Measurements from ENCODE around the gene MRGPRX2.

DNA sequence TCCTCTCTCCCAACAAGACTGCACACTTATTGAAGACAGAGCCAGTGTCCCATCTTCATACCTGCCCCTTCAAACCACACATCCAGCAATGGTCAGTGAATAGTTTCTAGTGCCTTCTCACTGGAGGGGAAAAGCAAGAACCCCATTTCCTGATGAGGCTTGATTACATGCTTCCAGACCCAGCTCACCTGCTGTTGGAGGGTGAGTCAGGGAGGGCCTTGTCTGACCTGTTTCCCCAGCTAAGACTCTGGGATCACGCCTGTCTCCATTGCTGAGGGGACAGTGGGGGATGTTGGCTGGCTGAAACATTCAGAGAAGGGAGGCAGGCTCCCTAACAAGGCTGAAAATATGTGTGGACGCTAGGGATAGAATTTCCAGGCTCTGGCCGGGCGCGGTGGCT, 28.9 kb upstream of the MRGPRX2 start:
- TF ChIP-seq, protein P1, sequence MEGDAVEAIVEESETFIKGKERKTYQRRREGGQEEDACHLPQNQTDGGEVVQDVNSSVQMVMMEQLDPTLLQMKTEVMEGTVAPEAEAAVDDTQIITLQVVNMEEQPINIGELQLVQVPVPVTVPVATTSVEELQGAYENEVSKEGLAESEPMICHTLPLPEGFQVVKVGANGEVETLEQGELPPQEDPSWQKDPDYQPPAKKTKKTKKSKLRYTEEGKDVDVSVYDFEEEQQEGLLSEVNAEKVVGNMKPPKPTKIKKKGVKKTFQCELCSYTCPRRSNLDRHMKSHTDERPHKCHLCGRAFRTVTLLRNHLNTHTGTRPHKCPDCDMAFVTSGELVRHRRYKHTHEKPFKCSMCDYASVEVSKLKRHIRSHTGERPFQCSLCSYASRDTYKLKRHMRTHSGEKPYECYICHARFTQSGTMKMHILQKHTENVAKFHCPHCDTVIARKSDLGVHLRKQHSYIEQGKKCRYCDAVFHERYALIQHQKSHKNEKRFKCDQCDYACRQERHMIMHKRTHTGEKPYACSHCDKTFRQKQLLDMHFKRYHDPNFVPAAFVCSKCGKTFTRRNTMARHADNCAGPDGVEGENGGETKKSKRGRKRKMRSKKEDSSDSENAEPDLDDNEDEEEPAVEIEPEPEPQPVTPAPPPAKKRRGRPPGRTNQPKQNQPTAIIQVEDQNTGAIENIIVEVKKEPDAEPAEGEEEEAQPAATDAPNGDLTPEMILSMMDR (IDR thresholded peaks at IDR 0.05; ENCODE audit: insufficient read depth, low read depth, low read length), result no peak
- no peak for TF ChIP-seq EZH2 (IDR thresholded peaks at IDR 0.05; ENCODE audit: insufficient read depth, low read length)

Measured in astrocyte (in vitro differentiated cells and primary cell).